ENCODE measurements around the gene IL12RB1.
"Not testable (repeated sequence)": the region's sequence is repeated elsewhere in the genome, so short reads cannot be mapped to it uniquely, and the experiment has no call there.

IL12RB1 gene

DNA sequence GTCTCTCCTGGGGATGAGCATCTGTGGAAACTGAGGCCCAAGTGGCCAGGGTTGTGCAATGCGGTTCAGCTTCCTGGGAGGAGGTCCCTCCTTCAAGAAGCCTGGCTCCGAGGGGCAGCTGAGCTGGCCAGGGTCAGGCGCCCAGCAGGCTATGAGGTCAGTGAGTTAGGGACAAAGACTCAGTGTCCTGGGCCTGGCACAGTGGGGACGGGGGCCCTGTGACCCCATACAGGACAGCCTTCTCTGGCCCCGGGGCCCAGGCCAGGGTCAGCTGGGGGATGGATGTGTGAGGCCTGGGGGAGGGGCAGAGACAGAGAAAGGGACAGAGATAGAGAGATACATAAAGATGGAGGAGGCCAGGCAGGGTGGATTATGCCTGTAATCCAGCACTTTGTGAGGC is 3.0 kb upstream of the IL12RB1 start:
- no peak for DNase-seq (ENCODE audit: low spot score)

DNA sequence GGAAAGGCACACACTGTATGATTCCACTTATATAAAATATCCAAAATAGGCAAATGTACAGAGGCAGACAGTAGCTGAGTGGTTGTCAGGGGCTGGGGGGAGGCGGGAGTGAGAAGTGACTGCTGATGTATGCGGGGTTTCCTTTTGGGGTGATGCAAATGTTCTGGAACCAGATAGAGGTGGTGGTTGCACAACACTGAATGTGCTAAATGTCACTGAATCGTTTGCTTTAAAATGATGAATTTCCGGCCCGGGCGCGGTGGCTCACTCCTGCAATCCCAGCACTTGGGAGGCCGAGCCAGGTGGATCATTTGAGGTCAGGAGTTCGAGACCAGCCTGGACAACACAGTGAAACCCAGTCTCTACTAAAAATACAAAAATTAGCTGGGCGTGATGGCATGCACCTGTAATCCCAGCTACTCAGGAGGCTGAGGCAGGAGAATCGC is 2.4 kb upstream of the IL12RB1 start:
- not testable (repeated sequence) for DNase-seq (ENCODE audit: low spot score)

DNA sequence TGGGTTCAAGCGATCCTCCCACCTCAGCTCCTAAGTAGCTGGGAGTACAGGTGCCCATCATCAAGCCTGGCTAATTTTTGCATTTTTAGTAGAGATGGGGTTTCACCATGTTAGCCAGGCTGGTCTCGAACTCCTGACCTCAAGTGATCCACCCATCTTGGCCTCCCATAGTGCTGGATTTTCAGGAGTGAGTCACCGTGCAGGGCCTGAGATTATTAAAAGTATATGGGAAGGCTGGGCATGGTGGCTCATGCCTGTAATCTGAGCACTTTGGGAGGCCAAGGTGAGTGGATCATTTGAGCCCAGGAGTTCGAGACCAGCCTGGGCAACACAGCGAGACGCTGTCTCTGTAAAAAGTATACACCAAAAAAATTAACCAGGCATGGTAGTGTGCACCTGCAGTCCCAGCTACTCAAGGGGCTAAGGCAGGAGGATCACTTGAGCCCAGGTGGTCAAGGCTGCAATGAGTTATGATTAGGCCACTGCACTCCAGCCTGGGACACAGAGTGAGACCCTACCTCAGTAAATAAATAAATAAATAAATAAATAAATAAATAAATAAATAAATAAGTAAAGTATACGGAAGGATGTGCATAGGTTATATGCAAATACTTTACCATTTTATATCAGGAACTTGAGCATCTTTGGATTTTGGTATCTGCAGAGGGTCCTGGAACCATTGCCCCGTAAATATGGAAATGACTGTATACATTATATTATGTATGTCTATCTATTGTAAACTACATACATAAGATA is 854 bp downstream of the IL12RB1 start:
- no peak for DNase-seq (ENCODE audit: low spot score)

DNA sequence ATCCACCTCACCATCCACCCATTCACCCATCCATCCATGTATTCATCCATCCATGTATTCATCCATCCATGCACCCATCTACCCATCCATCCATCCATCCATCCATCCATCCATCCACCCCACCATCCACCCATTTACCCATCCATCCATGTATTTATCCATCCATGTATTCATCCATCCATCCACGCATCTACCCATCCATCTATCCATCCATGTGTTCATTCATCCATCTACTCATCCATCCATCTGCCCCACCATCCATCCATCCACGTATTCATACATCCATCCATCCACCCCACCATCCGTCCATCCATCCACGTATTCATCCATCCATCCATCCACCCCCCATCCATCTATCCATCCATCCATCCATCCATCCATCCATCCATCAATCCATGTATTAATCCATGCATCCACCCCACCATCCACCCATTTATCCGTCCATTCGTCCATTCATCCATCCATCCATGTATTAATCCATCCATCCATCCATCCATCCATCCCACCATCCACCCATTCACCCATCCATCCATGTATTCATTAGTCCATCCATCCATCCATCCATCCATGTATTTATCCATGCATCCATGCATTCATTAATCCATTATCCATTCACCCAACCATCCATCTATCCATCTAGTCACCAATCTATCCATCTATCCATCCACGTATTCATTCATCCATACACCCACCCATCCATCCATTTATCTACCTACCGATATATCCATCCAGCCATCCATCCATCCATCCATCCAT is 2.6 kb downstream of the IL12RB1 start:
- no peak for DNase-seq (ENCODE audit: low spot score)

DNA sequence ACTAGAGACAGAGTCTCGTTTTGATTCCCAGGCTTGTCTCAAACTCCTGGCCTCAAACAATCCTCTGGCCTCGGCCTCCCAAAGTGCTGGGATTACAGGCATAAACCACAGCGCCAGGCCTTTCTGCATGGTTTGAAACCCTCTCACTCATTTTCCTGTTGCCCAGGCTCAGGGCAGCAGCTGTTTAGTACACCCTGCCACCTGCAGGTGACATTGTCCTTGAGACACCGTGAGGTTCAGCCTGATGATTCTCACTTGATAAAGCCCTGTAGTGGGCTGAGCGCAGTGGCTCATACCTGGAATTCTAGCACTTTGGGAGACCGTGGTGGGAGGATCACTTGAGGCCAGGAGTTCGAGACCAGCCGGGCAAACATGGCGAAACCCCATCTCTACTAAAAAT is 12.5 kb downstream of the IL12RB1 start:
- DNase-seq (ENCODE audit: low spot score), result no peak

DNA sequence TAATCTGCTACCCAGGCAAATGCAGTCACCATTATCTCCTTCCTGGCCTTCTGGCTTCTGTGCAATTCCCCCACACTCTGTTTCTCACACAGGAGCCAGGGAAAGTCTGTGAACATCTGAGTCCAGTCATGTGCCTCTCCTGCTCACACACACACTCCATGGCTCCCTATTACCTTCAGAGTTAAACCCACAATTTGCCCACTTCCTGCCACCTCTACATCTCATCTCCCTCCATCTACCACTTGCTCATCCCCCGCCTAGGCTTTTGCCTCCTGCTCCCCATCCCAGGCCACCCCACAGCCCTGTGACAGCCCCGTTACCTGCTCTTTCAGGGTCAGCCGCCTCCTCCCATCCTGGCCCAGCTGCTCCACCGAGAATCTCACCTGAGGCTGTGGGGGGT is 13.5 kb downstream of the IL12RB1 start:
- no peak for DNase-seq (ENCODE audit: low spot score)

DNA sequence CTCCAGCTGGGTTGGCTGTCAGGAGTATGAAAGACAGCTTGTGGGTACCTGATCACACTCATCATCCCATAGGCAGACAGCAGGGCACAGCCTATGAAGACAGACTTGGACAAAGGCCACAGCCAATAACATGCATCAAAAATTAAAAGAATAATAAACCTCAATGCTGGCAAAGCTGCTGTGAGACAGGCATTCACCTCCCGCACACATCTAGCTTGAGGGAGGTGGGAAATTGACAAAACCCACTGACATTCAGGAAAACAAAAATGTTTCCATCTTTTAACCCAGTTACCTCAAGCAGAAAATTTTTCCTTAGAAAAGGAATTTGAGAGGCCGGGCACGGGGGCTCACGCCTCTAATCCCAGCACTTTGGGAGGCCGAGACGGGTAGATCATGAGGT is 14.4 kb downstream of the IL12RB1 start:
- no peak for DNase-seq (ENCODE audit: low spot score)

DNA sequence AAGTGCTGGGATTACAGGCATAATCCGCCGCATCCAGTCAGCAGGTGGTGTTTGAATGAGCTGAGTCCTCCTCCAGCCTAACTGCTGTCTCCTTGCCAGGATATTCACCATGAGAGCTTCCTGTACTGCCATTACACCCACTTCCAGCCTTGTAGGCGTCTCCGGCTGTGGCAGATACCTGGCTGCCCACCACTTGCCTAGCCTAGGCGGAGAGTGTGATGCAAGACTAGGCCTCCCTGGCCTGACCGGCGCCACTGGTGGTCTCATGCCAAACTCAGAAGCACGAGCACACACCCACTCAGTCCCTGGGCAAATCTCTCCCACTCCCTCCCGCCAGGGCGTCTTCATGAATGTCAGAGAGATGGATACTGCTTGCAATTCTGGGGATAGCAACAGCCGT is 16.6 kb downstream of the IL12RB1 start:
- no peak for DNase-seq (ENCODE audit: low spot score)

DNA sequence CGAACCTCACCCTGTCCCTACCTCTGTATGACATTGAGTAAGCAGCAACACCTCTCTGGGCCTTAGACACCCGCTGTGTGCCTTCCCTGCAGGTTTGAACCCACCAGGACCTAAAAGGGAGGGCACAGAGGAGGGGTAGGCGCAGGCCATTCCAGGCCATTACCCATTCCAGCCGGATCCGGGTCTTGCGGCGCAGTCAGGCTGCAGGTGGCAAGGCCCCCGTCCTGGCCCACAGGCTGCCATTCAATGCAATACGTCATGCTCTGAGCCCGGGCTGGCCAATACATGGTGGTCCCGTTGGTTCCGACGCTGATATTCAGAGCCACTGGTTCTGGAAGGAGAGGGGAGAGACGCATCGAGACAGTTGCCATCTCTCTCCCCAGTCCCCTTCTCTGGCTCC is 17.4 kb downstream of the IL12RB1 start:
- no peak for DNase-seq (ENCODE audit: low spot score)

DNA sequence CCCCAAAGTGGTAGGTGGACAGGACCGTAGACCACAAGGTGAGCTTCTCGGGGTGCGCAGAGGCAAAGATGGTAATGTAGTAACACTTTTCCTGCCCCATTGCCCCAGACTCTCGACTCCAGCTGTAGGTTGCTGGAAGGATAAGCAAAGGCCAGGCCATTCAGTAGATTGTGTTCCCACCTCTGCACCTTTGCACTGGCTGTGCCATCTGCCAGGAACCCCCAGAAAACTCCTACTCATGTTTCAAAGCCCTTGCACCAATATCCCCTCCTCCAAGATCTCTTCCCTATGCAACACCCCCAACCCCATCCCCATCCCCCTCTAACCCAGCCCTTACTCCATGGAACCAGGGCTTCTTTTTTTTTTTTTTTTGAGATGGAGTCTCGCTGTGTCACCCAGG is 18.3 kb downstream of the IL12RB1 start:
- no peak for DNase-seq (ENCODE audit: low spot score)

DNA sequence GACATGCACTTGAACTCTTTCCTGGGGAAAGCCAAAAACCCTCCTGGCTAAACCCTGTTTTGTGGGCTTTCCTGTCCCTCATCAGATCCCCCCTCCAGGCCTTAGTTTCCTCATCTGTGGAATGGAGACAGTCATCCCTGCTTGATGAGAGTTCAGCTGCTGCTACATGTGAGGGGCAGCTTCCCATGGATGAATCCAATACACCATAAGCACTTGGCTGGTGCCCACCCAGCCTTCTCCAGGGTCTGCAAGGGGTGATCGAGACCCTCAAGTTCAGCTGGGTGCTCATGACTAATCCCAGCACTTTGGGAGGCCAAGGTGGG is 21.6 kb downstream of the IL12RB1 start:
- no peak for DNase-seq (ENCODE audit: low spot score)

DNA sequence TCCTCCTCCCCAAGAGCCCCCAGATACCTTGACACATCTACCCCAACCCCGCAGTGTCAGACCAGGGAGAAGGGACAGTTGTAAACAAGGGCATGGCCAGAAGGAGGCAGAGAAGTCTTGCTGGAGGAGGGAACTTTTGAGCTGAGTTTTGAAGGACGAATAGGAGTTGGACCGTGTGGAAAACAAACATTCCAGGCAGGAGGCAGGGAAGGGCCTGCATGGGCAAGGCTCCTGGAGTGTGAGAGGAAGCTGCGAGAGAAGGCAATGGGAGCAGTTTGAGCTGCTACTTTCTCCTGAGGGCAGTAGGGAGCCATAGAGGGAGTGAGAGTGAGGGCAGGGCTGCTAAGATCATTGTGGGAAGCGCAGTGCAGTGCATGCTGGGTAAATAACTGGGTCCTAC is 23.3 kb downstream of the IL12RB1 start:
- no peak for DNase-seq (ENCODE audit: low spot score)

DNA sequence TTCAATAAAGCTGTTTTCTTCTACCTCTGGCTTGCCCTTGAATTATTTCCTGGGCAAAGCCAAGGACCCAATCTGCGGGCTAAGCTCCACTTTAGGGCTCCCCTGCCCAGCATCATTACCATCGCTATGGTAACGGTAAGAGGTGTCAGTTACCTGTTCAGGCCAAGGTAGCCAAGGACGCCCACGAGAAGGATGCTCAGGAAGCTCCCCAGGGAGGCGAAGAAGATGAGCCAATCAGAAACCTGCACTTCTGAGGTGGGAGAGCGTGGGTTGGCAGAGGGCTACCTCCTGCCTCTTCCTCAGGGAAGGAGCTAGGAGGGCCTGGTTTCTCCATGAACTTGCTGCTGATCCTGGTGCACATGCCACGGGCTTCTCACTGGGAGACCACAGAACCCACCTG is 24.7 kb downstream of the IL12RB1 start:
- no peak for DNase-seq (ENCODE audit: low spot score)

DNA sequence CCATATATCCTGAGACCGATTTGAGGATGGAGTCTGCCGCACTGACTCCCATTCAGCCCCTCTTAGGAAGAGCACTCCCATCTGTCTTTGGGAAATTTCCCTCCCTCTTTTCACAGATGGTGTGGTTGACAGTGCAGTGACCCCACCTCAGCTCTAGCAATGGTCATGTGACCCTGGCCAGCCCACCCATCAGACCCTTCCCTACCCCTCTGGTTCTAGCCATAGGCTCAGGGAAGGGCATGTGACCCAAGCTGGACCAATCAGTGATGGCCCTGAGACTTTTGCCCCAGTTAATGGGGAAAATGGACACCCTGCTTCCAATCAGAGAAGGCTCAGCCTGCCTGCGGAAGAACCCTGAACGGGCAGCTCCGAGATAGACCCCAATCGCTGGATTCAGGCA is 26.3 kb downstream of the IL12RB1 start:
- DNase-seq (ENCODE audit: low spot score), result no peak

DNA sequence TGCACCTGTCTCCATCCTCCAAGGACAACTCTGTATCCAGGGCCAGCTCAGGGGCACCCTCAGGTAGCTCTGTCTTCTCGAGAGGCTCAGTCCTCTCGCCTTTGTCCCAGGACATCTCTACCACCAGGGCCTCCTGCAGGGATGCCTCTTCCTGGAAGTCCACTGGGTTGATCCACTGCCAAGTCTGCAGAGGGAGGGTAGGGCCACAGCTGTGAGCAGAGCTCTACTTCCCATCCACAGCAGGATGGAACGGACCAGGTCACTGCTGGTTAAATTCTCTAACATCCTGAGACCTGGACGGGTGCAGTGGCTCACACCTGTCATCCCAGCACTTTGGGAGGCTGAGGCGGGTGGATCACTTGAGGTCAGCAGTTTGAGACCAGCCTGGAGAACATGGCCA is 26.8 kb downstream of the IL12RB1 start:
- no peak for DNase-seq (ENCODE audit: low spot score)

DNA sequence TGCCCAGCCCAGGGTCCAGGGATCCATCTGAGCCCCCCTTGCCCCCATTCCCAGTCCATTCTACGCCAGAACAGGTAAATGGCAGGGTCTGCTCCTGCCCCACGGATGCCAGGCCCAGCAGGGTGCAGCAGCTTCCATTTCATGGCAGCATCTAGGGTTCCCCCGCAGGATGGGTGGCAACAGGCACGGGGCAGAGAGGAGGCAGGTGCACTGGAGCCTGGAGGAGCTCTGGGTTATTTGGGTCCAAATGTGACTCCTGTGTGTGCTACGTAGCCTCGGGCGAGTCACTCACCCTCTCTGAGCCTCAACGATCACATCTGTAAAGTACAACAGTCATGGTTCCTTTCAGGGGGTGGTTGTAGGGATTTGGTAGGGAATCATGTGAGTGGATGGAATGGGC is 27.4 kb downstream of the IL12RB1 start:
- no peak for DNase-seq (ENCODE audit: low spot score)

DNA sequence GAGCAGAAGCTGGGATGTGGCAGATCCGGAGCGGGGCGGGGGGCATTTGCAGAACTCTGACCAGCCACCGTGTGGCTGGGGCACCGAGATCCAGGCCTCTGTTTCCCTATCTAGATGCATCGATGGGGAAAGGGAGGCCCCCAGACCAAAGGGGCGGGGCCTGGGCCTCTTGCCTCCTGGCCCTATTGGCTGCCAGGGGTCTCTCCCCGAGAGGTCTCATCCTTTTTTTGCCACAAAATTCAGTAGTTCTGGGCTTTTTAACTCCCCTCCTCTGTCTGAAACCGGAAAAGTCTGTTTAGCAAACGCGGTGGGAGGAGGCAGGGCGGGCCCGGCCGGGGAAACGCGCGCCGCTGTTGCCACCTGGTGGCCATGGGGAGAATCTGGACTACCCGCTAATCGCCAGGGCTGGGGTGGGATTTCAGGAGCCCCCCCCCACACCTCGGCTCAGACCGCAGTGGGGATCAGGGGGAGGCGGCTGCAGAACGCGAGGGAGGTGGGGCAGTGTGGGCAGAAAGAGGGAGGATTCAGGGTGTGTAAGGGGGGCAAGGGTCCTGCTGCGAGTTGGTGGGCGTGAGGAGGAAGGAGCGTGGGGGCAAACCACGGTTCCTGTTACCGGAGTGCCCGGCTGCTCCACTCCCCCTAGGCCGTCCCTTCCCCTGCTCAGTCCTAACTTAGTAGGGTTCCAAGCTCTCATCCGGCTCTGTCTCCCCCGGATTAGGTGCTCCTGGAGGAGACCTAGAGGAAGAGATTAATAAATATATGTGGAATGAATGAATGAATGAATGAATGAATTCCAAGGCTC is 28.3 kb downstream of the IL12RB1 start:
- peak; percentile 80 for DNase-seq (ENCODE audit: low spot score)

DNA sequence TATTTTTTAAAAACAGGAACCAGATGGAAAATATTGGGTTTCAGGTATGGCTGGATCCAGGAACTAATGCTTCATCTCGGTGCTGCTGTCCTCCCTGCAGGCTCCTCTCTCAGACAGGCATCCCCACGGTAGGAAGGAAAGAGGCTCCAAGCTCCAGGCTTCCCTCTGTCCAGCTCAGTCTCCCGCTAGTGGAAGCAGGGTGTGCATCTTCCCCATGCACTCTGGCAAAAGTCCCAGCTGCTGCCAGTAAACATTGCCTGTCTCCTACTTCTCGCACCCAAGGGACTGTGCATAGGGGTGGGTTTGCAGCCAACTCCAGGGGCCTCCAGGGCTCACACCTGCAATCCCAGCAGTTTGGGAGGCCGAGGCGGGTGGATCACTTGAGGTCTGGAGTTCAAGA is 29.2 kb downstream of the IL12RB1 start:
- DNase-seq (ENCODE audit: low spot score), result no peak

DNA sequence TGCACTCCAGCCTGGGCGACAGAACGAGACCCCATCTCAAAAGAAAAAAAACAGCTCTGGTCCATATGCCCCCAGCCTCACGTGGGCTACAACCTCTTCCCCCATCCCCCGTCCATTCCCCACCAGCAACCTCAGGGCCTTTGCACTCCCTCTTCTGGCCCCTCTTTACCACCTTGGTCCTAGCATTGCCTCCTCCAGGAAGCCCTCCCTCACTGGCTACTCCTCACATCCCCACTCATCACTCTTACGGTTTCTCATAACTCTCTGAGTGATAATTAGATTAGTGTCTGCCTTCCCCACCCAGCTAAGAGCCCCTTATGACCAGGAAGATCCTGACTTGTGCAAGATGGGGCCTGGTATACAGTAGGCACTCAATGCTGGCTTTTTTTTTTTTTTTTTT is 30.8 kb downstream of the IL12RB1 start:
- DNase-seq (ENCODE audit: low spot score), result no peak

DNA sequence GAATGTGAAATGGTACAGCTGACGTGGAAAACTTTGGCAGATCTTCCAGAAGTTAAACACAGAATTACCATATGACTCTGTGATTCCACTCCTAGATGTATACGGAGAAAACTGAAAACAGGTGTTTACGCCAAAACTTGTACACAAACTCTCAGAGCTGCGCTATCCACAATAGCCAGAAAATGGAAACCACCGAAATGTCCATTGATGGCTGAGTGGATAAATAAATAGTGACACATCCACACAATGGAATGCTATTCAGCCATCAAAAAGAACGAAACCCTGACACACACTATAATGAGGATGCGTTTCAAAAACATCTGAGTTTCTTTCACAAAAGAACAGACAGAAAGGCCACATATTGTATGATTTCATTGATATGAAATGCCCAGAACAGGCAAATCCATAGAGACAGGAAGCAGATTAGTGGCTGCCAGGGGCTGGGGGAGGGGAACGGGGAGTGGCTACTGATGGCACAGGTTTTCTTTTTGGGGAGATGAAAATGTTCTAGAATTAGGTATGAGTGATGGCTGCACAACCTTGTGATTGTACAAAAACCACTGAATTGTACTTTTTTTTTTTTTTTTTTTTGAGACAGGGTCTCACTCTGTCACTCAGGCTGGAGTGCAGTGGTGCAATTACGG is 33.0 kb downstream of the IL12RB1 start:
- DNase-seq (ENCODE audit: low spot score), result no peak

DNA sequence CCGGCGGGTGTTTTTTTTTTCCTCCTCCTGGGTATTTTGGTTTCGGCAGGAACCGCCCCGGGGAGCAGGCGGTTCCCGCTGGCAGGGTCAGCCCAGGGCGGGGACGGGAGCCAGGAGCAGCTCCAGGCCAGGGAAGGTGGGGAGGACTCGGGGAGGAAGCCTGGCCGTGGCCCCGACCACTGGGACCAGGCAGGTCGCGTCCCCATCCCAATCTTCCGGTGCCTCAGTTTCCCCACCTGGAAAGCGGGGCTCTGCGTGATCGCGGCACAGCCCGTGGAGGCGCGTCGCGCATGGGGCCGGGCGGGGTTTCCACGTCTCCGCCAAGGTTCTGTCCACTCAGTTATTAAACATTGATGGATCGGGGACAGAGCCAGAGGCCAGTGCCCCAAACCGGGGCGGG is 34.8 kb downstream of the IL12RB1 start:
- DNase-seq (ENCODE audit: low spot score), result no peak

DNA sequence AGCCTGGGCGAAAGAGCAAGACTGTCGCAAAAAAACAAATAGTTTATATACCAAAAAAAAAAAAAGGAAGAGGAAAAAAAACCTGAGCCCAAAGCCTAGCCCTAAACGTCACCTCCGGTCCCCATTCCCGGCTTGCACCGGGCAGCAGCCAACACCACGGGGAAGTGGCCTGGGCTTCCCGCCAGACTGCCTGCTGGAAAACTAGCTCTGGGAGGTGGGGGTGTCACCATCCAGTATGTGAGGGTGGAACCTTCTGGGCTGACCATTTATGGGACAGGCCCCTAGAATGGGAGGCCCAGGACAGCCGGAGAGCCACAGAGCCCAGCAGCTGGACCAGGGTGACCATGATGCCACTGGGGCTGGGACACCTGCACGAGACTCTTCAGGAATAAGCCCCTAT is 37.3 kb downstream of the IL12RB1 start:
- no peak for DNase-seq (ENCODE audit: low spot score)

Measured in HuH-7.5 (cell line).